GM21526 (cell line): ENCODE measurements around the gene ABCF2.

ENCODE experiments used
- ATAC-seq: cut with Tn5 transposase; IDR thresholded peaks from one replicate; pipeline ENCODE4 v1.9.1; 2021; ENCODE audit warnings: moderate library complexity; ENCODE audit not compliant: unreplicated experiment, low FRiP score

Gene ABCF2

DNA sequence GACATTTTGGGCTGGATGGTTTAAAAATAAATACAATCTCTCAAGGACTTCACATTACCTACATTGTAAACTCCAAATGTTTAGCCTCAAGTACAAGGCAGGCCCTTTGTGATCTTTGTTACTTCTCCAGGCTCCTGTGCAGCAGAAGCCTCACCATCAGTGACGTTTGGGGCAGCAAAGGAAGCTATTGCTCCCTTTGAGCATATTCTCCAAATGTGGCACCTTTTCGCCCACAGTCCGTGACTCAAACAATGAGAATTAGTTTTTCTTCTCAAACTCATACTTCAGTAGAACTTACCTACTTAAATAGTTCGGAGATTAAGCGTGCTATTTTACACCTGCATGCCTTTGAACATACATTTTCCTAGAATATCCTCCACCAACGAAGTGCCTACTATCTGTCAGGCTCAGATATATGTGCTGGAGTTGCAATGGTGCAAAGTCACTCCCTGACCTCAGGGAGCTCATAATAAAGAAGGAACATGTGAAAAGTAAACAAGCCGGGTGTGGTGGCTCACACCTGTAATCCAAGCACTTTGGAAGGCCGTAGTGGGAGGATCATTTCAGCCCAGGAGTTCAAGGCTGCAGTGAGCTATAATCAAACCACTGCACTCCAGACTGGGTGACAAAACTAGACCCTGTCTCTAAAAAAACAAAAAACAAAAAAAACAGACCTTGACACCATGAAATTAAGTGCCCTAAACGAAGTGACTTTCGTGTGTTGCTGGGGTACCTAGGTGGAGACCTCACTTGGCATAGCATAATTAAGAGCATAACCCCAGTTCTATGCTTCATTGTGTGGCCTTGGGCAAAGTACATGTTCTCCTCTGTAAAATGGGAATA lies 1.2 kb upstream of the ABCF2 start:
- ATAC-seq, result no peak

DNA sequence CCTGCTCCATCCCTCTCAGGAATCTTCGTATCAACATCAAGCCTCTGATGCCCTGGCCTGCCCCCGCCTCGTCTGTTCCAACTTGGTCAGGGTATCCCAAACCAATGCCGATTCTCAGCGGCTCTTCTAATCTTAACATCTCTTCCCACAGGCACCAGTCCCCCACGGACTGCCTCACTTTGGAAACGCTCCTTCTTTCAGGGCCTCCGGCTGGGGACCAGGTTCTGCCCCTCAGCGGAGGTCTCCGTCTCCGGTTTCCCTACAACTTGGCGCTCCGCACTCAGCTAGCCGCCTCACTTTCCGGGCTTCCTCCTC lies 488 bp downstream of the ABCF2 start:
- ATAC-seq, result no peak

DNA sequence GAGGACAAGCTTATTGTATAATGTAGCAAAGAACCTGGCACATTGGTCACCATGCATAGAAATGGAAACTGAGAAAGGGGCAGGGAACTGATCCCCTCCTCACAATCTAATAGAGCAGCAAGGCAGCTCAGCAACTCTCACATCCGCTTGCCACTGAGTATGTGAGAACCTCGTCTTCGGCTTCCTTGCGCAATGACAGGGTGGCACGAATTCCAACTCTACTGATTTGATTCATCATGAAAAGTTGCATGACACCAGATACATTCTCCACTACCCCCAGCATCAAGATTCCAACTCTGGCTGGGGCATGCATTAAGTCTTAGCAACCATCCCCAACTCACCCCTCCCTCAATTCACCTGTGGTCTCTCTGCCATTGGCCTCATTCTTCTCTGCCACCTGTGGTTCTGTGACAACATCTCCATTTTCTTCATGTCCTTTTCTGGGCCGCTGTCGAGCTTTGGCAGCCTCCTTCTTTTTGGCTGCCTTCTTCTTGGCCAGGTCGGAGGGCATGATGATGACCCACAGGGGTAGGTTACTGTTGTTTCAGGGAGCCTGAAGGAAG lies 976 bp downstream of the ABCF2 start:
- no peak for ATAC-seq

DNA sequence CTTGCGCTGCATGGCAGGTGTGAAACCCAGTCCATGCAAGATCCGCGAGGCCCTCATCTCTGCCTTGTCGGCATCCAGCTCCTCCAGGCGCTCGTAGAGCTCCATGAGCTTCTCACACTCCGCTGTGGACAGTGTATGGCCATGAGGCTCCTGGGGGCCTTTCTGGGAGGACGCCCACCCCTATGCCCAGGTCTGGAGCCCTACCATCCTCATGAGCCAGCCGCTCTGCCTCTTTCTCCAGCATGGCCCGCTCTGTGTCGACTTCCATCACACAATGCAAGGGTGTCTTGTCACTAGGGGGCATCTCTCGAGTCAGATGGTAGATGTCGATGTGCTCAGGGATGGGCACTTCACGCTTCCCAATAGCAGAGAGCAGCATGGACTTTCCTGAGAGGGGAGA lies 3.3 kb downstream of the ABCF2 start:
- ATAC-seq, result no peak

DNA sequence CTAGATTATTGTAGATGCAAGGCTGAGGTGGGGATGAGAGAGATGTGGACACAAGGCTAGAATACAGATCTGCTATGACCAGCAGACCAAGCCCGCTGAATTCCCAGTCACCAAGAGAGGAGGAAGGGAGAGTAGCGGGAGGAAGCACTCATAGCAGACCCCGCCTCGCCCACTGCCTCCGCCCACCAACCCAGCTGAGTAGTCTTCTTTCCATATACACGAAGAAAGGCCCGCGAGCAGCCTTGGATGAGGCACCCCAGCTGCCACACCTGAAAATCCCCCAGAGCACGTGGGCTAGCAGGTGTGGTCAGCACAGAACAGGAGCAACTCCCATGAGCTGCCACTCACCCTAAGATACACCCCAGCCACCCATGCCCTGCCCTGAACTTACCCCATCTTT lies 8.8 kb downstream of the ABCF2 start:
- ATAC-seq, result no peak

DNA sequence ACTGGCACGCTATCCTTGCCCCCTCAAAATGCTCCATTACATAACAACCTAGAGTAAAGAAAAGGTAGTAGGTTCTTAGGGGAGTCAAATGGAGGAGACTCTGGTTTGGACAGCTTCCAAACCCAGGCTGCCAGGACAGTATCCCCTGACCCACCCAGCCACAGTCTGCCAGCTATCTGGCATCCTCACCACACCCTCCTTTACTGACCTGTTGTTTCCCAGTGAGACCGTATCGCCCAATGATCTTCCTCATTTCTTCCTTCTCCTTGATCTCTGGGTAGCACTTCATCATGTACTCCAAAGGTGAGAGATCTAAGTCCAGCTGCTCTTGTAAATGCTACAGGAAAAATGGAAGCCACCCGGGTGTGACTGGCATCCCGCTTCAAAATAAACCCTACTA lies 11.6 kb downstream of the ABCF2 start:
- no peak for ATAC-seq

DNA sequence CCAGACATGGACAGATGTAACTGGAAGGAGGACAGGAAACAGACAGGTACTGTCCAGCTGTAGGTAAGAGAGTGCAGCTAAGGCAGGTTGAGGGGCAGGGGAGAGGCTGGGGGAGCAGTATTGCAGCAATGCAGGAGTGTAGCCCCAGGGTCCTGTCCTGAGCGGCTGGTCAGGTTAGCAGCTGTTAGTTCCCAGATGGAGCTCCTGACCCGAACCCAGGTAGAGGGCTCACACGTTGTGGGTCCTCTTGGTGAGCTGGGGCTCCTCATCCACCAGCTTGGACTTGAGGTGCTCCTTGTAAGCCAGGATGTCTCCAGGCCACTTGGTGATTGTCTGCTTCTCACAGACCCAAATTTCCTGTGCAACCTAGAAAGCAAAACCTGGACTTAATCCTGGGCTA lies 13.2 kb downstream of the ABCF2 start:
- ATAC-seq, result no peak

DNA sequence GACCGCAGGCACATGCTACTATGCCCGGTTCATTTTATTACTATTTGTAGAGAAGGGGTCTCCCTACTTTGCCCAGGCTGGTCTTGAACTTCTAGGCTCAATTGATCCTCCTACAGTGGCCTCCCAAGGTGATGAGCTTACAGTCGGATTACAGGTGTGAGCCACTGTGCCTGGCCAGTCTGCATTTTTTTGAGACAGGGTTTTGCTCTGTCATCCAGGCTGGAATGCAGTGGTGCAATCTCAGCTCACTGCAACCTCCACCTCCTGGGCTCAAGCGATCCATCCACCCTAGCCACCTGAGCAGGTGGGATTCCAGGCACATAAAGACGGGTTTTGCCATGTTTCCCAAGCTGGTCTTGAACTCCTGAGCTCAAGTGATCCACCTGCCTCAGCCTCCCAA lies 14.4 kb downstream of the ABCF2 start:
- no peak for ATAC-seq

DNA sequence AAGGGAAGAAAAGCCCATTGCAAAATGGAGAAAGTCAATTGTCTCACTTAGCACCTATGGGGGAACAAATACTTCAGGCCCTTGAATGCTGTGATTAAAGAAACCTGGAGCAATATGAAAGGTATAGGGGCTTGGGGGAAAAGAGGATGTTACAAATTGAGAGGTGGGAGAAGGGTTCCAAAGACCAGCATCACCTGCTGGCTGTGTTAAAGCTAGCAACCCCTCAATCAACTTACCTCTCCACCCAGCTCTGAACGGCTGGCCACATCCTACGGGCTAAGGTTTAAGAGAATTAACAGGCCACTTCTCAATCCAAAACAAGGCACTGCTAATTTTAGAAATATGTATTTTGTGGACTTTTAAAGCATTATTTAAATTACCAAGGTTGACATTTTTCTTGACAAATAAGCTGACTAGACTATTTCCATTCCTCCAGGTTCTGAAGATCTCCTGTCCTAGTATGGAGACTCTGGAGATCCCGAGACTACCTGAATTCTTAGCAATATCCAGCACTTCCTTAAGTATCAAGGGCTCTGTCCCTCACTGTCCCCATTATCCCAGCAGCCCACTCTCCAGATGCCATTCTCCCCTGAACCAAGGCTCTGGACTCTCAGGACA lies 15.7 kb downstream of the ABCF2 start:
- ATAC-seq, result no peak

DNA sequence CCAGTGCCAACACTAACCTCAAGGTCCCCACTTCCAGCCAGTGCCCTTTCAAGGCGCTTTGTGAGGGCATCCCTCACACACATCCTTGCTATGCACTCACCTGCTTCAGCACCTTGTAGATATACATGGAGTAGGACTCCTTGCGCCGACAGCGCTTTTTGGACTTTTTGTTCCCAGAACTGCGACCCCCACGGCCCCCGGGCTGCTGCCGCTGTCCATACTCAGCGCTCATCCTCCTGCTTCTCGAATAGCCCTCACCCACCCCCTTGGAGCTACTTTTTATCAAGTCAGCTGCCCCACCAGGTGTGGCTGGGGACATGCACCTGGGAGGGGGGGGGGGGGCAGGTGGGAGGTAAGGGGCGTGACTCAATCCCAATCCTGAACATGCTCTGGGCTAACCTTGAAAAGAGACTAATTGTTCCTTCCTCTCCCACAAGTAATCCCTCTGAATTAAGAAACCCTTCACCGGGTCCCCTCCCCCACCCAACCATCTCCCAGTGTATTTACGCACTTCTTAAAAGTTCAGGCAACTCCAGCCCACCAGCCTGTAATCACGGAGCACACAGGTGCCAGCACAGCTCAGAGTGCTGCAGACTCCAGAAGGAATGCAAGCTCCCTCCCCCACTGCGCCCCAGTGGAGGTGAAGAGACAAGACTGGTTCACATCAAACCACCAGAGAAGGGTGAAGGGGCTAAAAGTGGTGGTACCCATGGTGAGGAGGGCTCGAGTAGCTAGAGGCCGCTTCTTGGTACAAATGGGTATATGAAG lies 16.7 kb downstream of the ABCF2 start, which contains the start of gene H2BK1:
Gene H2BK1 (minus strand): TSS at position 402 of the 768 bp plus-strand sequence. CDS start 170 bp downstream, at position 232.
- ATAC-seq, result no peak

DNA sequence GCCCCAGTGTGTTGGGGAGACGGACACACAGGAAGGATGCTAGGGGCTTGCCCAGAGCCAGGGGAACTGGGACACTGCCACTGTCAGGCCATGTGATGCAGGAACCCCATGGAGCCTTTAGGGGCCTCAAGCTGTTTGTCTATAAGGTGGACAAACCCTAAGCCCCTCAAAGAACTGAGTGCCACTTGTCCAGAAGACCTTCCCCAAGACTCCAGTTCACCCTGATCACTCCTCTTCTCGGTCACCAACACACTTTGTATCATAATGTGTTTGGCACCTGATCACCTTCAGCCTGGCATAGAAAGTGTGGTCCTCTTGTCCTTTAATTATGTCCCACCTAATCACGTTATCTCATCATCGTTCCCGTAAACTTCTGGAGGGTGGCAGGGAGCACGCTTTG lies 17.4 kb downstream of the ABCF2 start:
- no peak for ATAC-seq

DNA sequence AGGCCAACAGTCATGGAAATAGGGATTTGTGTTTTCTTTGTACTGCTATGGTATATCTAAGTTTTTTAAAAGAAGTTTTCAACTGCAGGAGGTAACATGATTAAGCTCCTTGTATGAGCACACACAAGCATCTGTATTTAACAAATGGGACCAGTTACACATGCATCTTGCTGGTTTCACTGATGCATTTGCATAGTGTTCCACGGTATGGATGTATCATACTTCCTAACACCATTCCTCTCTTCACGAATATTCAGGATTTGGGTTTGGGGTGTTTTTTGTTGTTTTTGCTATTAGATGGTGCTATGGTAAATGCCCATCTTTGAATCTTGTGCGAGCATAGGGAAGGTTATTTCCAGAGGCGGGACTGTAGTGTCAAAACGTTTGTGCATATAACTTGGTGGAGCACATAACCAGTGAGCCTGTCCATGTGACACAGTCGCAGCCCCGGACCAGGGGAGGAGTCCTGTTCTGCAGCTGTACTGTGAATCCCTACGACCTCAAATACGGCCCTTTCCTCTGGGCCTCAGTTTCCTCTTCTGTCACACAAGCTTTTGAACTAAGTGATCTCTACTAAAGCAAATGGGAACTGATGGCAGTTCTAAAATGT lies 18.6 kb downstream of the ABCF2 start:
- no peak for ATAC-seq

DNA sequence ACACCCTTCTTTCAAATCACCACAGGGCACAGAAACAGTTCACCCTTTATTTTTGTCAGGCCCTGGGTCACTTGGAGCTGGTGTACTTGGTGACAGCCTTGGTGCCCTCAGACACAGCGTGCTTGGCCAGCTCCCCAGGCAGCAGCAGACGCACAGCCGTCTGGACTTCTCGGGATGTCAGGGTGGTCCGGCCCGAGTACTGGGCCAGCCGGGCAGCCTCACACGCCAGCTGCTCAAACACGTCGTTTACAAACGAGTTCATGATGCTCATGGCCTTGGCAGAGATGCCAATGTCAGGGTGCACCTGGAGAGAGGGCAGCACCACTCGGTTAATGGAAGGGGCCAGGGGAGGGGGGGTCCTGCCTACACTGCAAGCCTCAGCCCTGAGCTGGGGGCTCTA lies 19.2 kb downstream of the ABCF2 start:
- no peak for ATAC-seq

DNA sequence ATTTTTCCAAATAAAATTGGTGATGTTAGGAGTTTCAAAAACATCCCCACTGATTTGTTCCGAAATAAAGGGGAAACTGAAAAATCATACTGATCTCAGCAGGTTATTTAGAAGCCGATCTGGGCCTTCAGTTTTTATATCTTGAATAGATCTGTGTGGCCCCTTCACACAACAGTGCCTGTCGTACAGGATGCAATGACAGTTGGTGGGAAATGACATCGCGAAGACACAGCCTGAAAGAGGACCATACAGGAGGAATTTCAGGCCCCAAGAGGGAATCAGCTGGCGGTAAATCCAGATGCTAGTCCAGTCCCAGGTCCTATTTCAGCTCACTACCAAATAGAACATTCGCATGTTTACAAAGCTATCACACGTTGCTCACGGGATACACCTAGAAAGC lies 19.7 kb downstream of the ABCF2 start:
- ATAC-seq, result no peak

DNA sequence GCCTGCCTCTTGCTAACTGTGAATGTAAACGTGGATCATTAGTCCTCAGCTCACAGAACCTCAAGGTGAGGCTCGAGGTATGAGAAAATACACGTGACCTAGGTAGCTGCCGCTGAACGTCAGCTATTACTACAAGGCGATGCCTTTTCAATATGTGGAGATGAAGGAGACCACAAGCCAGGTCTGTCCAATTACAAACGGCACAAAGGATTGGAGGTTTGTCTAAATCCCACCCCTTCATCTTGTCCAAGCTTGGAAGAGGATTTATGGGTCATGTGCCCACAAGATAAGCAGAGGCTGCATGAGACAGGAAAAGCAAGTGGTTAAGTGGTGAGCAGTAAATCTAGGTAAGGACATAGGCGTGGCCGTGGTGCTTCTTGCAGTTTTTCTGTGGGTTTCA lies 20.1 kb downstream of the ABCF2 start:
- ATAC-seq, result no peak

DNA sequence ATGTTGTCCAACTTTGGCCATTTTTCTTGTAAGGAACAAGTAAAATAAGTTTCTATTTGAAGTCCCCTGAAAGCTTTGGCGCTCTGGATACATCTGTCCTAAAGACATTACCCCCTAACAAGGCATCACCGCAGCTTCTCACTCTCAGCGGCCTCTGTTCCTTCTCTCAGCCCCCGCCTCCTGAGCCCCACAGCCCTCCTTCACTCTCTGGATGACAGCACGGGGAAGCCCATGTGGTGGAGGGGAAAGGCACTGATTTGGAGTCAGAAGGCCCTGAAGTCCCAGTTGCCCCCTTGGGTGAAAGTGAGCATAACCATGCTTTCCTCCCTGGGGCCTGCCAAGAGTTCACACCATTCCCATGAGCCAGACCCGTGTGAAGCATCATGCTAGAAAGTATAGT lies 21.3 kb downstream of the ABCF2 start:
- no peak for ATAC-seq

DNA sequence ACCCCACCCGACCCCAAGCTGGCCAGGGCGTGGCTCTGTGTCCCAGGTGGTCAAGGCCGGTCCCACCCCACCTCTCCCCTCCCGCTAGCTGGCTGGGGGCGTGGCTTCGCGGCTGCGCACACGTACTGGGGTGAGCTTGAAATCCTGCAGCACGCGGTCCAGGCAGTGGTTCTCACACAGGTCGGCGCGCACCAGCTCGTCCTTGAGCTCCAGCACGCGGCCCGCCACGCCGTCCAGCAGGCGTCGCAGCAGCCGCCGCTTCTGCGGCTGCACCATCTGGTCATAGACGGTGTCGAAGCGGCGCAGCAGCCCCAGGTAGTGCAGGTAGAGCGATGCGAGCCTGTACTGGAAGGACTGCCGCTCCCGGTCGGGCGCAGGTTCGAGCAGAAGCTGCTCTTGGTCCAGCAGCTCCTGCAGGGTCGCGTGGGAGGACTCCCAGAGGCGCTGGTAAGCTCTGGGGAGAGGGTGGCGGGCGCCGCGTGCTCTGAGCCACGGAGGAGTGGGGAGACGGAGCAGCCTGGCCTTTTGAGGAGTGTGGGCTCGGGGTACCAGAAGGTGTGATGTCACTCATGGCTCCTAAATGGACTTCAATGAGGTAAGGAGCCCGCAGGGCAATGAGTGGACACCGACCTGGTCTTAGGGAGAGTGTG lies 22.5 kb downstream of the ABCF2 start:
- ATAC-seq, result no peak

DNA sequence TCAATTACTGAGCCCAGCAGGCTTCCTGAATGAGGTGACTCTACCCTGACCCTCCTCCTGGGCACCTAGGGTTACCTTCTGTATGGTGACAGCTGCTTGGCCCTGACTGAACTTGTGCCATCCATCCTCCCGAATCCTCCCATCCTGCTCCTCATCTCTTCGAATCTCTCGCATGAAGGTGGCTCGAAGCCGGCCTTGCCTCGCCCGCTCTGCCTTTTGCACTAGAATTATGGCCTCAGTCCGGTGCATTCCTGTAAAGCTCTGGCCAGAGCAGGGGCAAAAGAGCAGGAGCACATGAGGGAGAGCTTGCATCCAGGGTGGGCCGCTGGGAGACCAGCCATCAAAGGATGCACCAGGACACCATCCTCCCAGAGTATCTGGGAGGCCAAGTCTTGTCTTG lies 24.2 kb downstream of the ABCF2 start:
- ATAC-seq, result no peak

DNA sequence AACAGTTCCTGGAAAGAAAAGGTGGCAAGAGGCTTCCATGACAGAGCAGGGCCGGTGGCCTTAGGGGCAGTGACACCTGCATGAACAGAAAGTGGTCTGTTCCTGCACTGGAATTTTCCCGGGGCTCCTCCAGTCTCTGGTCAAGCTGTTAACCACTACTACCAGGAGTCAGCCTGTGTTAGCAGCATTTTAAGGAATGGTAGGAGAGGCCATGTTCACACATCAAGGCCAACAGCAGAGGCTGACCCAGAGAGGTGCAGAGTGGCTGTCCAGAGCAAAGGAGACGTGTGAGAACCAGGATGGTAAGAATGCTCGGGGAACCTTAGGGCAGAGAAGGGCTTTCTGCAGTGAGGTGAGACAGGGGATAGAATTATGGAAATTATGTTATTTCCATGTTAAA lies 25.3 kb downstream of the ABCF2 start:
- no peak for ATAC-seq

DNA sequence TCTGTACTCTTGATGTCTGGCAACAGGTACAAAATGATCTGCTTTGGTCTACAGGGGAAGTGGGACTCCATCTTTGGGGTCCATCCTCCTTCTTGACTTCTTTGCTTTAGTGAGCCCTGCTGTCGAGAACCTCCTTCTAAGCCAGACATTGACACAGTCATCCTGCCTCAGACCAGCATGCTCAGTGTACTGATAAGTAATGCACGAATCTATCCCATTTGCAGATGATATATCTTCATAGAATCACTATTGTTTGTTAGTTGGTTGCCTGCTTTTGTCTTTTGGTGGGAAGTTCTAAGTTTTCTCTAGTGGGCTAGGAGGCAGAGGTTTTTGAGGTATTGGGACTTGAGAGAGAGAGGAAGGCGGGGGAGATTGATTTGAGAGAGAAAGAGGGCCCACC lies 25.7 kb downstream of the ABCF2 start:
- no peak for ATAC-seq
